Embryonic facial prominence (tissue), 1 donor: Measurements from ENCODE around the gene ACOT8.
"Not testable (repeated sequence)": the region's sequence is repeated elsewhere in the genome, so short reads cannot be mapped to it uniquely, and the experiment has no call there.

Experiments
- DNase-seq: peaks from one replicate; pipeline ENCODE4 v3.0.0-alpha.2; 2016; ENCODE audit errors: extremely low spot score

ACOT8 gene

DNA sequence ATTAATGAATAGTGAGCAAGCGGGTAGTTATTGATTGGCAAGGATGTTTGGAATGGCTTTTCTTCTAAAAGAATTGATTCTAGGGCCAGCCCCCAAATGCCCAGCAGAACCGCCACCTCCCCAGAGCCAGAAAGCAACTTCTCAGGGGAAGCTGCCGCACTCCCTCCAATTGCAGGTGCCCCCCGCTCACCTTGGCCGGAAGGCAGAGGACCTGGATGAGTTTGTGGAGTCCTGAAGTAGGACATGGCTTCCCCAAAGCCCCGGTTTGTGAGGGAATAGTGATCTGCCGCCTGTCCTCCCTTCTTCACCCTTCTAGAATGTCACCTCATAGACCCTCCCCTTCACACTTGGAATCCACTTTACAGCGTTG, 30.1 kb upstream of the ACOT8 start, which contains the start of gene SPATA25:
Gene SPATA25, minus strand, starts transcription at position 277 of the 370 bp plus-strand sequence. Its CDS starts 32 bp downstream, at position 245.
- DNase-seq = no peak

DNA sequence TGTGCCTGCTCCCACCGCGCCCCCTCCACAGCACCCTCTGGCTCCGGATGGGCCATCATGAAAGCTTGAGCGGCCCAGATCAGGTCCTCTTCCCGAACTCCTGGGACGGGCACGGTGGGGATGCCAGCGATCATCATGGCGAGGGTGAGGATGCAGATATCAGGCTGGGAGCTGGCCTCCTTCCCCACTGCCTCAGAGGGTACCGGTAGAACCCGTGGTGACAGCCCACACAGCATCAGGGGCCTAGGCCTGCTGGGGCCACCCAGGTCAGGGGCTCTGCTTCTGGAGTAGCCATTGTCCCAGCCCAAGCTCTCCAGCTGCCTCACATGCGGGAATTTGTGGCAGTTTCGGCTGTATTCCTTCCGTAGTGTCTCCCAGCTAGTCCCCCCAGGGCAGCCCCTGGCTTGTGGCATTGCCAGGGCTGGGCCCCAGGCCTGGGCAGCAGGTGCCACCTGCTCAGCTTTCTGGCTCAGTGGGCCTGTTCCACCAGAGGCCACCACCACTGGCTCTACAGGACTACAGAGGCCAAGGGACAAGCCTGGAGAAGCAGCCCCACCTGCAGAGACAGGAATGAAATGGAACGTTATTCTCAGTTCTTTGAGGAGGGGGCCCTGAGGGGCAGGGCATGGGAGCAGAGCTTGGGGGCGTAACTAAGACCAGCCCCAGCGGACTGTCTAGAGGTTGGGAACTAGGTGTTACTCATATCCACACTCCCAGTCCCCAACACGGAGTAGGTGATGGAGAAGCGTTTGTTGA, 29.6 kb upstream of the ACOT8 start:
- no peak for DNase-seq

GRCh38 chr20:45883100-45883469, 25.9 kb upstream of the ACOT8 start:
- no peak for DNase-seq

GRCh38 chr20:45882469-45883099, 25.4 kb upstream of the ACOT8 start:
- DNase-seq = no peak

- DNase-seq = peak; percentile 94
Measured at GRCh38 chr20:45880988-45881788, 24.0 kb upstream of the ACOT8 start, which contains the start of gene ZSWIM1. Gene ZSWIM1, plus strand, starts transcription at chr20:45881227. Its CDS starts 1,366 bp downstream, at chr20:45882593.

DNA sequence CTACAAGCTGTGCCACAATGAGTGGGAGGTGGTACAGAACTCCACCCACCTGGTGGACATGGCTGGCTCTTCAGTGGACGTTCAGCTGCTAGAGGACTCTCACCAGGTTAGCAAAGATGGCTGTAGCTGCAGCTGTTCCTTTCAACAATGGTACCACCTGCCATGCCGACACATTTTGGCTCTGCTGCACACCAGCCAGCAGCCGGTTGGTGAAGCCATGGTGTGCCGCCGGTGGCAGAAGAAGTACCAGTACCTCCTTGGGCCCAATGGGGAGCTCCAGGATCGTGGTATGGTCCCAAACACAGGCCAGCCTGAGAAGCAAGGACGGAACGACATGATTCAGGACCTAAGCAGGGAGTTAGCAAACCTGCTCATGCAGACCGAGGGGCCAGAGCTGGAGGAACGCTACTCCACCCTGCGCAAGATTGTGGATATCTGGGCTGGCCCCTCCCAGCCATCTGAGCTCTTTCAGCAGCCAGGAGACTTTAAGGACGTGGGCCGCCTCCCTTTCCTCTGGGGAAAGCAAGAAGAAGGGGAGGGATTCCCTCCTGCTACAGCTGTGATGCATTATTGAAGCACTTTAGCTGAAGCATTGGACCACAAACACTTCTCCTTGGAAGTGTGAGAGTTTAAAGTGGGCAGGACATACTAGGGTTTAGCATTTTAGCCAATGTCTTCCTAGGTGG, 21.0 kb upstream of the ACOT8 start:
- DNase-seq = no peak

- no peak for DNase-seq
Measured at GRCh38 chr20:45874576-45874975, 17.4 kb upstream of the ACOT8 start.

- DNase-seq = not testable (repeated sequence)
Measured at GRCh38 chr20:45874104-45874481, 16.9 kb upstream of the ACOT8 start.

DNA sequence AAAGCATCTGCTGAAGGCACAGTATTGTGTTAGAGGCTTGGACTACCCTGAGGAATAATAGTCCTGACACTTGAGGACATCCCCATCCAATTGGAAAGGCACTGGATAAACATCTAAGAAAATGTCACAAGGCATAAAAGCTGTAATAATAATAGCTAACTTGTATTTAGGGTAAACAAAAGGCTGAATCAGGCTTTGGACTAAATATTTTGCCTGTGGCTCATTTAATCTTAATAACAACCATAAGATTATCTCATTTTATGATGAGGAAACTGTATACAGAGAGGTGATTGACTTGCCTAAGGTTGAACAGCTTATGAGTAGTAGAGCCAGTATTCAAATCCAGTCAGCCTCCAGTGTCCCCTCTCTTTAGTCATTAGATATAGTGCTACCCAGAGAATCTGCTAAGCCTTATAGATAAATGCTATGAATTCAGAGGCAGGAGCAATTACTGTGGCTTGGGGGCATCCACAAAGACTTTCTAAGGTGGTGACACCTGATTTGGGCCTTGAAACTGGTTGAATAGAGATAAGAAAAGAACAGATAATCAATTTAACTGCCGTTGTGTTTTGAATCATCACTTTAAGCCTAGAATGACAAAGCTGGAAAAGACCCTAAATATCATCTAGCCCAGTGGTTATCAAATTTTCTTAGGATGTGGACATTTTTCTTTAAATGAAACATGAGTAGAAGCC, 16.4 kb upstream of the ACOT8 start:
- no peak for DNase-seq

- DNase-seq = no peak
Measured at GRCh38 chr20:45872626-45873025, 15.4 kb upstream of the ACOT8 start.

DNA sequence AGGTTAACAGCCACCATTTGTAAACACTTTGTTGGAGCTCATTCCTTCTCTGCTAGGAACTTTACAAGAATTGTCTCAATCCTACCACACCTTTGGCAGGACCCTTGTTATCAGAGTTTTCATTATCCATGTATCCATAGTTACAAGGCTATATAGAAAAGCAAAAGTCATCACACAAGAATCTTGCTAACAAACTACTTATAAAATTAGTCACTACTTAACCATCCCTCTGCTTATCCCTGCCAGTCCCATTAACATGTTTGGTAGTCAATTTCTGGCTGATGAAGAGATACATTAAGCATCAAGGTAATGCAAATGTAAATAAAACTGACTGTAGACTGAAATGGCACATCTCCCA, 10.6 kb upstream of the ACOT8 start:
- no peak for DNase-seq

DNA sequence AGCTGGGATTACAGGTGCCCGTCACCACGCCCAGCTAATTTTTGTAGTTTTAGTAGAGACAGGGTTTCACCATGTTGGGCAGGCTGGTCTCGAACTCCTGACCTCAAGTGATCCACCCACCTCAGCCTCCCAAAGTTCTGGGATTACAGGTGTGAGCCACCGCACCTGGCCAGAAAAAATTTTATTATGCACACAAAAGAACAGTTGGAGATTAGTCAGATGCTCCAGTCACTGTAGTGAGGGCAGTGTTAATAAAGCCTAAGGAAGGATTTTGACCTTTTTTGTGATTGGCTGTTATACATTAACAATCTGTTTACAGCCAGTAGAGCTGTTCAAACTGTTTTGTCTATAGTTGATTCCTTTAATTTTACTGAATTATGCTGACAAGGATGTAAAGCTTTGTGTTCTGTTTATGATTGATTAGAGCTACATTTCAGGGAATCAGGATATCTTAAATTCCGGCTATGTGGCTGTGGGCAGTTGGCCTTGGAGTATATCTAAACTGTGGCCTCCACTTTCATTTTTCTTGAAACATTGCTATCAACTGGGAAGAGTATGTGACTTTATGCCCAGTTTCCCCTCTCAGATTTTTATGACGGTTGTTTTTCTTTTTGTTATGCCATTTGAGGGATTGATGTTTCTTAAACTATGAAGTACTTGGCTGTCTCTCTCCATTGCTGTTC, 10.1 kb upstream of the ACOT8 start:
- DNase-seq = no peak

DNA sequence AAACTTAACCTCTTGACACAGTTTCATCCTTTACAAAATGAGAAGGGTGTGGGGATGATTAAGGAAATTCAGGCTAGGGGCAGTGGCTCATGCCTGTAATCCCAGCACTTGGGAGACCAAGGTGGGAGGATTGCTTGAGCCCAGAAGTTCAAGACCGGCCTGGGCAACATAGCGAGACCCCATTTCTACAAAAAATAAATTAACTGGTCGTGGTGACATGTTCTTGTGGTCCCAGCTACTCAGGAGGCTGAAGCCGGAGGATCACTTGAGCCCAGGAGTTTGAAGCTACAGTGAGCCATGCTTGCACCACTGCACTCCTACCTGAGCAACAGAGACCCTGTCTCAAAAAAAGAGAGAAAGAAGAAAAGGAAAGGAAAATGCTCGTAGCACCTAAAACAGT, 9.3 kb upstream of the ACOT8 start:
- no peak for DNase-seq

- DNase-seq = no peak
Measured at GRCh38 chr20:45863543-45864470, 6.6 kb upstream of the ACOT8 start.

- DNase-seq = no peak
Measured at GRCh38 chr20:45861221-45862075, 4.3 kb upstream of the ACOT8 start.

DNA sequence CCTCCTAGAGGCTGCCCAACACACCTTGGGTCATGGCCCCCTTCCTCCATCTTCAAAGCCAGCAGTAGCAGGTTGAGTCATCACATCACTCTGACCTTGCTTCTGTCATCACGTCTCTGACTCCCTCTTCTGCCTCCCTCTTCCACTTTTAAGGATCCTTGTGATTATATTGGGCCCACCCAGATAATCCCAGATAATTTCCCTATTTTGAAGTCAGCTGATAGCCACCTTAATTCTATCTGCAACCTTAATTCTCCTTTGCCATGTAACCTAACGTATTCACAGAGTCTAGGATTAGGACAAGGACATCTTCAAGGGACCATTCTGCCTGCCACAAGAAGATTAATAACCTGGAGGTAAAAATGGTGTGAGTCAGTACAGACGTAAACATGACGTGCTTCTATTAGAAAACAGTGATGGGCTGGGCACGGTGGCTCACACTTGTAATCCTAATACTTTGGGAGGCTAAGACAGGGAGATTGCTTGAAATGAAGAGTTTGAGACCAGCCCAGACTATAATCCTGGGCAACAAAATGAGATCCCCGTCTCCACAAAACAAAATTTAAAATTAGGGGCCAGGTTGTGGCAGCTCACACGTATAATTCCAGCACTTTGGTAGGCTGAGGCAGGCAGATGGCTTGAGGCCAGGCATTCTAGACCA, 3.5 kb upstream of the ACOT8 start:
- DNase-seq = no peak

GRCh38 chr20:45859916-45860315, 2.7 kb upstream of the ACOT8 start:
- DNase-seq = no peak

DNA sequence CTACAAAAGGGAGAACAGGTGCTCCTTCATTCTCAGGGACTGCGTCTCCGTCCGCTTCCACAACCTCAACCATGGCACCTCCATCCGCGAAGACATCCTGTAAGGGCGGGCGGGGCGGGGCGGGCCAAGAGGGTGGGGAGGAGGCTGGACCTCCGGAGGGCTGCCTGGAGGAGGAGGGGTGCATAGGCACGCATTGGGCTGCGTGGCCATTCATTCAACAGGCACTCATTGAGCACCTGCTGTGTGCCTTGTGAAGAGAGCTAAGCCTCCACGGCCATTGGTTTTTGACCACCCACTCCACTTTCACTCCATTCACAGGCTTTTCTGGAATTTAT, 657 bp upstream of the ACOT8 start:
- no peak for DNase-seq
